ENCODE data around the gene C1orf74. TPM values are rescaled to one million over a fixed set of nuclear protein-coding genes. Genes with fewer than 3 reads are reported as not detected.

The C1orf74 gene
- total RNA-seq, 1 donor from 2014 or later, result 2.7 TPM

DNA sequence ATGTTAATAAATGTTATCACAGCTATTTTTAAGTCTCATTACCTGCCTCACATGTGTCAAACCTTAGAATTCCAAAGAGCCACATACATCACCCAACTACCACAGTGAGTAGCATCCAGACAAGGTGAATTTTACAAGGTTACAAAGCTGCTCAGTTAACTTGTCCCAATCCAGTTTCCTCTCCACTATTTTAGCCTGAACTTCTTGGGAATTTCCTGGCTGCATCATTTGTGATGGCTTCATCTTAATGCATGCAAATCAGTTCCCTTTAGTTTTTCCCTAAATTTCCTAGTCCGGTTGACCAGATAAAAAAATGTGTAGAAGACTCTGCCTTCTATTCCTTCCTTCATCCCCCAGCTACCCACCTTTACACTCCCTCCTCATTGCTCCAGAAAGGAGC is 29.1 kb downstream of the C1orf74 start:
- no peaks in the 10 kb centered on the region for H3K4me1 Mint-ChIP-seq
- DNase-seq (ENCODE audit: low read depth, low spot score), result no peak
- TF ChIP-seq CTCF (conservative IDR thresholded peaks at IDR 0.05), result no peak
- H3K4me3 Mint-ChIP-seq, result no peak overlapping the region
- peaks cover 32% of the 10 kb centered on the region for H3K27me3 Mint-ChIP-seq (ENCODE audit: low read depth)
- no peaks in the 10 kb centered on the region for H3K9me3 Mint-ChIP-seq
- no peaks in the 10 kb centered on the region for H3K36me3 Mint-ChIP-seq (ENCODE audit: low read depth)
- no peak overlapping the region for H3K27ac Mint-ChIP-seq (ENCODE audit: unreplicated experiment)

GRCh38 chr1:209752890-209753289 is 31.5 kb downstream of the C1orf74 start:
- TF ChIP-seq CTCF (conservative IDR thresholded peaks at IDR 0.05), result no peak
- H3K4me1 Mint-ChIP-seq, result peaks cover under 1% of the 10 kb centered on the region
- no peaks in the 10 kb centered on the region for H3K9me3 Mint-ChIP-seq

DNA sequence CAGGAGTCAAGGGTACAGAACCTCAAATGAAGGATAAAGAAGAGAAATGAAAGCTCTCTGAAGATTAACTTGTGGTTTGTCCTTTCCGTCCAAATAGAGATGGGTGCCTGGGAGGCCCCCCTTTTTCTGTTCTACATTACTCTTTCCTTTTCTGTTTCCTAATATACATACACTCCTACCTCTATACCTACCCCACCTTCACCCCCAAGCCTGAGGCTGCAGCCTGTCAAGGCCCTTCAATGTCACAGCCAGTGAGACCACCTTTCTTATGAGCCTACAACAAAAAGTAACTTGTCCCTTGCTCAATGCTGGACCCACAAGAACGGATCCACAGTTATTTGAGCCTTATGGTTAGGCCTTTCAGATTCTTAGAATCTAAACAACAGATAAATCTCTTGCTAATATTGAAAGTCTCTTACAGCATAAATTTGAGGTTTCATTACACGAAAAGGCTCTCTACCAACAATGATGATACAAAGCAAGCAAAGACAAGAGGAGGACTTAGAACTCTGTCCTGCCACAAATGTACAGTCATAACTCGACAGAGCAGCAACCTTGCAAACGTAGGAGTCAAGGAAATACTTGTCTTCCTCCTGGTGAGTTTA is 32.6 kb downstream of the C1orf74 start:
- Mint-ChIP-seq H3K27me3 (ENCODE audit: low read depth) (peaks cover 42% of the 10 kb centered on the region), H3K9me3 (no peaks in the 10 kb centered on the region), H3K4me3 (no peak overlapping the region), H3K27ac (ENCODE audit: unreplicated experiment) (no peak overlapping the region), H3K36me3 (ENCODE audit: low read depth) (no peaks in the 10 kb centered on the region), H3K4me1 (peaks cover 4% of the 10 kb centered on the region)
- DNase-seq (ENCODE audit: low read depth, low spot score), result no peak
- no peak for TF ChIP-seq CTCF (conservative IDR thresholded peaks at IDR 0.05)

More at GRCh38 chr1:209752890-209753289, 31.5 kb downstream of the C1orf74 start:
- Mint-ChIP-seq H3K27me3 (ENCODE audit: low read depth) (peaks cover 37% of the 10 kb centered on the region), H3K27ac (ENCODE audit: unreplicated experiment) (no peak overlapping the region), H3K36me3 (ENCODE audit: low read depth) (no peaks in the 10 kb centered on the region), H3K4me3 (no peak overlapping the region)
- DNase-seq (ENCODE audit: low read depth, low spot score), result no peak

DNA sequence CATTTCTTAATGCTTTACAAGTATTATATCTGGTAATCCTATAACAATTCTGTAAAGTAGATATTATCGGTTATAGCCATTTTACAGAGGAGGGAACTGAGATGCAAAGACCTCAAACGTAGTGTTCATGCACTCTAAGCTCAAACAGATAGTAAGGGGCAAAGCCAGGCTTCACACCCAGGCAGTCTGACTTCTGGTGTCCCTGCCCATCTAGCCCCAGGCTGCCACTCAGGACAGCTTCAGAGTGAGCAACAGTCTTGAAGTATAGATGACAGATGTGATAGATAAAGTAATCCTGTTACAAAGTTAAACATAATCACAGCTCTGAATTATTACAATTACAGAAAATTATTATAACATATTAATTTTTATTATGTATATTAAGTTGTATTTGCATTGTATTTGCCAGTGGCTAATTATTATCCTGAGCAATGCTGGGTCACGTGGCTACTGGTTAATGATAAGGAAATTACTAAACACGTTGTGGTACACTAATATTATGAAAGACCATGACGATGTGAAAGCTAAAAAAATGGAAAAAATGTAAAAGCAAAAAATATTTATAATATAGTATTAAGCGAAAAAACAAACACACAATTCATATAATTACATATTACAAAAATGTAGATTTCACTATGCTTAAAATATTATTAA is 34.6 kb downstream of the C1orf74 start:
- no peak for TF ChIP-seq CTCF (conservative IDR thresholded peaks at IDR 0.05)
- Mint-ChIP-seq H3K4me1 (peaks cover 4% of the 10 kb centered on the region), H3K4me3 (no peak overlapping the region), H3K27ac (ENCODE audit: unreplicated experiment) (no peak overlapping the region), H3K36me3 (ENCODE audit: low read depth) (no peaks in the 10 kb centered on the region), H3K9me3 (no peaks in the 10 kb centered on the region), H3K27me3 (ENCODE audit: low read depth) (peaks cover 41% of the 10 kb centered on the region)
- no peak for DNase-seq (ENCODE audit: low read depth, low spot score)

- Mint-ChIP-seq H3K27me3 (ENCODE audit: low read depth) (peaks cover 41% of the 10 kb centered on the region), H3K4me1 (peaks cover 4% of the 10 kb centered on the region), H3K9me3 (no peaks in the 10 kb centered on the region), H3K27ac (ENCODE audit: unreplicated experiment) (no peak overlapping the region), H3K36me3 (ENCODE audit: low read depth) (no peaks in the 10 kb centered on the region), H3K4me3 (no peak overlapping the region)
- no peak for DNase-seq (ENCODE audit: low read depth, low spot score)
- TF ChIP-seq CTCF (conservative IDR thresholded peaks at IDR 0.05), result no peak
Observed at GRCh38 chr1:209749205-209749604, 35.2 kb downstream of the C1orf74 start.

Data from neural crest cell (in vitro differentiated cells).